H1 (cell line): ENCODE data around the gene NFATC1.

Source experiments
- POLR2A ChIP-seq, 2 experiments: IDR thresholded peaks; 1 replicate in 1 of 2; 2 replicates in 1 of 2; pipeline ENCODE4 v1.6.1; 2011; ENCODE audit warnings: low read depth in 2 of 2, low read length in 2 of 2, mild to moderate bottlenecking in 2 of 2; ENCODE audit errors: control extremely low read depth in 1 of 2
- RAD21 ChIP-seq, 2 experiments: IDR thresholded peaks in 1 of 2; conservative IDR thresholded peaks in 1 of 2; 2 replicates each; pipeline ENCODE4 v1.6.1; 2011; ENCODE audit warnings: low read depth in 2 of 2, low read length in 2 of 2, improper control_type of control experiment in 1 of 2, inconsistent platforms in 1 of 2, mild to moderate bottlenecking in 1 of 2, moderate library complexity in 1 of 2
- TF ChIP-seq, protein P1 (sequence below): IDR thresholded peaks from 2 replicates; pipeline ENCODE4 v1.6.1; 2012; ENCODE audit warnings: inconsistent platforms

DNA sequence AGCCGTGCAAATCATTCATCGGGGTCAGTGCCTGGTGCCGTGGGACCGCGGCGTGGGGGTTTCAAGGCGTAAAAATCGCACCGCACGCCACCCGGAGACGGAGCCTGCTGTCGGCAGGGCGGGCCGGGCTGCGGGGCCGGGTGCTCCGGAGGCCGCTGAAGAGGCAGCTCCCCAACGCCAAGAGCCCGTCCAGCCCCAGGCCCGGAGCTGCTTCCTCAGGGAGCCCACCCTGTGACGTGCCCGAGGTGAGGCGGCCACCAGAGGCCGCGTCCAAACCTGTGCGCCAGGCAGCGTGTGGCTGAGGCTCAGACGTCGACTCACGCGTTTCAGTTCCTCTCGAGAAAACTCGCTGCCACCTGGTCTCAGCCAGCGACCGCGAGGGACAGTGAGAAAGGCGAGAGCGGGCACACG, 98.1 kb downstream of the NFATC1 start:
- TF ChIP-seq POLR2A (IDR thresholded peaks at IDR 0.05; ENCODE audit: control extremely low read depth in 1 of 2, low read depth in 2 of 2, low read length in 2 of 2) (no peak), RAD21 (IDR thresholded peaks at IDR 0.05 in 1 of 2, conservative IDR thresholded peaks at IDR 0.05 in 1 of 2; ENCODE audit: low read depth in 2 of 2, low read length in 2 of 2) (no peak)
- TF ChIP-seq, protein P1, sequence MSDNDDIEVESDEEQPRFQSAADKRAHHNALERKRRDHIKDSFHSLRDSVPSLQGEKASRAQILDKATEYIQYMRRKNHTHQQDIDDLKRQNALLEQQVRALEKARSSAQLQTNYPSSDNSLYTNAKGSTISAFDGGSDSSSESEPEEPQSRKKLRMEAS: no peak
